Left colon (tissue), 2 donors: ENCODE measurements around the gene ECM2. TPM values are rescaled to one million over a fixed set of nuclear protein-coding genes. Genes with fewer than 3 reads are reported as not detected.
A peak's percentile ranks its signal among the peaks of the same experiment; 100 is the strongest.
"Not testable (repeated sequence)": the region's sequence is repeated elsewhere in the genome, so short reads cannot be mapped to it uniquely, and the experiment has no call there.

Experiments used
- ATAC-seq: fragments of 200-7000 bp; cut with Tn5 transposase; one replicate; pipeline ENCODE4 v1.9.1; 2020; ENCODE audit warnings: mild to moderate bottlenecking, moderate library complexity
- DNase-seq, 2 donors: peaks; one replicate each; pipeline ENCODE4 v3.0.0-alpha.2; 2020
- intact Hi-C, 2 donors: fragments of 100-400 bp; cut with DNase I in 1 of 2; cut with micrococcal nuclease in 1 of 2; formaldehyde crosslinking; loops; one replicate each; pipeline versions ENCODE4 v1.11.2 to v1.14.0; 2022; cut with DNase I, micrococcal nuclease
- long read RNA-seq: library from polyadenylated mRNA; unstranded; transcript quantifications from one replicate; pipeline ENCODE4 v2.0.0, GENCODE V29; 2021
- total RNA-seq, 2 donors: library from RNA; stranded (reverse); fragmentation: NEBNext Ultra II Directional; extraction: Animal tissue kit (Norgen Biotek cat#: 25700); gene quantifications; one replicate each; pipeline ENCODE4 v1.2.1, GENCODE V29; 2021
- donor health status: DM: no; HTN: no; CAD: no.
- donor health status: DM: yes; HTN: yes; CAD: no.

ECM2 gene
- total RNA-seq: 1 to 10 TPM; 1.1 to 2.9 TPM
- long read RNA-seq, partial matches to known transcripts: 0 of 1 reads
- long read RNA-seq, other reads (novel, unspliced or antisense): 0 of 1 reads

- ATAC-seq (no peak), DNase-seq (no peak)
- intact Hi-C loops: no loop called here
These were observed at the start of gene ECM2 for GRCh38 chr9:92535940-92536850. TSS of gene ECM2 (minus strand) at chr9:92535990. CDS start at chr9:92522866, 13,124 bp downstream.

GRCh38 chr9:92576175-92576574 lies 40.4 kb upstream of the ECM2 start:
- ATAC-seq (no peak), DNase-seq (no peak)
- intact Hi-C loops: no loop called here

GRCh38 chr9:92573612-92574011 lies 37.8 kb upstream of the ECM2 start:
- ATAC-seq, DNase-seq, intact Hi-C loops: not testable (repeated sequence)

DNA sequence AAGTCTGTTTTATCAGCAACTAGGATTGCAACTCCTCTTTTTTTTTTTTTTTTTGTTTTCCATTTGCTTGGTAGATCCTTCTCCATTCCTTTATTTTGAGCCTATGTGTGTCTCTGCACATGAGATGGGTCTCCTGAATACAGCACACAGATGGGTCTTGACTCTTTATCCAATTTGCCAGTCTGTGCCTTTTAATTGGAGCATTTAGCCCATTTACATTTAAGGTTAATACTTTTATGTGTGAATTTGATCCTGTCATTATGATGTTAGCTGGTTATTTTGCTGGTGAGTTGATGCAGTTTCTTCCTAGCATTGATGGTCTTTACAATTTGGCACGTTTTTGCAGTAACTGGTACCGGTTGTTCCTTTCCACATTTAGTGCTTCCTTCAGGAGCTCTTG lies 36.1 kb upstream of the ECM2 start:
- DNase-seq, ATAC-seq, intact Hi-C loops: not testable (repeated sequence)

DNA sequence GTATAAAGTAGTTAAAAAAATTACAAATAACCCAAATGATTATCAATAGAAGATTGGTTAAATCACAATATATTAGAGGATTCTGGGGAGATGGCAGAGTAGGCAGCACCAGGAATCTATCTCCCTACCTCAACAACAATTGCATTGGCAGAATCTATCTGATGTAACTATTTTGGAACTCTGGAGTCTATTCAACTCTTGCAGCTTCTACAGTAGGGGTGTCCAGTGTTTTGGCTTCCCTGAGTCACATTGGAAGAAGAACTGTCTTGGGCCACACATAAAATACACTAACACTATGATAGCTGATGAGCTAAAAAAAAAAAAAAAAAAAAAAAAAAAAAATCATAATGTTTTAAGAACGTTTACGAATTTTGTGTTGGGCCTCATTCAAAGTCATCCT lies 29.2 kb upstream of the ECM2 start:
- ATAC-seq (no peak), DNase-seq (no peak)
- intact Hi-C loops: no loop called here

GRCh38 chr9:92564504-92564903 lies 28.7 kb upstream of the ECM2 start:
- ATAC-seq (peak; percentile 30), DNase-seq (no peak)
- intact Hi-C loops: no loop called here

- ATAC-seq (no peak), DNase-seq (no peak)
- intact Hi-C loops: no loop called here
These were observed 27.6 kb upstream of the ECM2 start for GRCh38 chr9:92563116-92564100.

- peak; percentile 30 to 44 for DNase-seq
- ATAC-seq: peak; percentile 89
- intact Hi-C loops: no loop called here
These were observed 26.7 kb upstream of the ECM2 start for GRCh38 chr9:92562461-92562967.

DNA sequence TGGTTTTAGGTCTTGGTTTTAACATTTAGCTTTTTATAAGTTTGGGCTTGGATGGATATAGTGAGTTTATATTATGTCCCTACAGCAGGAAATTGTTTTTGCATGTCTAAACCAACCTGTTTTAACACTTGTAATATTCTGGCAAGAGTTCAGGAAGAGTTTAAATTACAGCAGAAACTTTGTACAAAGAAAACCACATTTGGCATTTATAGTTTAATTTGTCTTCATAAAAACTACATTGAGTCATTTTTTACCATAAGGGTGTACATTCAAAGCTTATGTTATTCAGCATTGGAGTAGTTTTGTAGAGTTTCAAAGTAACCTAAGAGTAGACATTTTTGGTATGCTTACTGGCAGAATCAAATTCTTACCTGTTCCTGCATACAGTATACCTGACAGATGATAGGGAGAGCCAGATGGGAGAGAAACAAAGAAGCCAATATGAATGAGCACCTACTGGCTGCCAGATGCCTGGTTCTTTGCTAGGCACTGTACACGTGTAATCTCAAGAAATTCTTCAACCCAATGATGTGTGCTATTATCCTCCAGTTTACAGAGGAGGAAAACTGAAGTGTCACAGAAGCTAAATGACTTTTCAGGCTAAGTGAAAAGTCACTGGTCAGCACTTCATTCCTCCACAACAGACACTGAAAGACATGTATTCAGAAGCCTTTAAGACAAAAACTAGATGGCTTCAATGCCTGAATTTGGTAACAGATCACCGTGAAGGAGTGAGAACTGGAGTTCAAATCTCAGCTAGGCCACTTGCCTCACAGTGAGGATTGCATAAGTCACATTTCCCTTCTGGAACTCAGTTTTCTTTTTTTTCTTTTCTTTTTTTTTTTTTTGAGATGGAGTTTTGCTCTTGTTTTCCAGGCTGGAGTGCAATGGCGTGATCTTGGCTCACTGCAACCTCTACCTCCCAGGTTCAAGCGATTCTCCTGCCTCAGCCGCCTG lies 25.9 kb upstream of the ECM2 start:
- DNase-seq: no peak
- intact Hi-C loops: no loop called here
- ATAC-seq: peak; percentile 50

GRCh38 chr9:92558612-92559374 lies 23.0 kb upstream of the ECM2 start:
- peak; percentile 47 for ATAC-seq
- DNase-seq: peak; percentile 28 to 64
- intact Hi-C loops: no loop called here

- intact Hi-C loops: no loop called here
- DNase-seq (no peak), ATAC-seq (no peak)
These were observed 15.0 kb upstream of the ECM2 start for GRCh38 chr9:92550765-92551164.

DNA sequence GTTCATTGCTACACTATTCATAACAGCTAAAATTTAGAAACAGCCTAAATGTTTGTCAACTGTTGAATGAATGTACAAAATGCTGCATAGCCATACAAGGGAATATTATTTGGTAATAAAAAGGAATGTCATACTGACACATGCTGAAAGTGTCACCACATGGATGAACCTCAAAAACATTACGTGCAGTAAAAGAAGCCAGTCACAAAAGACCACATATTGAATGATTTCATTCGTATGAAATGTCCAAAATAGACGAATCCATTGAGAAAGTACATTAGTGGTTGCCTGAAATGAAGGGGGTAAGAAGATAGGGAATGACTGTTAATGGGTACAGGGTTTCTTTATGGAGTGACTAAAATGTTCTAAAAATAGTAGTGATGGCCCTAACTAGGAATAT lies 11.6 kb upstream of the ECM2 start:
- DNase-seq: no peak
- ATAC-seq: no peak
- intact Hi-C loops: no loop called here

GRCh38 chr9:92545002-92545510 lies 9.3 kb upstream of the ECM2 start:
- no peak for ATAC-seq
- intact Hi-C loops: no loop called here
- DNase-seq: no peak

GRCh38 chr9:92543972-92544371 lies 8.2 kb upstream of the ECM2 start:
- intact Hi-C loops: no loop called here
- ATAC-seq (peak; percentile 68), DNase-seq (no peak)

GRCh38 chr9:92538541-92538940 lies 2.8 kb upstream of the ECM2 start:
- intact Hi-C loops: no loop called here
- DNase-seq (no peak), ATAC-seq (no peak)

- DNase-seq: no peak
- intact Hi-C loops: no loop called here
- ATAC-seq: no peak
These were observed 1.1 kb downstream of the ECM2 start for GRCh38 chr9:92534674-92535073.

GRCh38 chr9:92534204-92534603 lies 1.6 kb downstream of the ECM2 start:
- ATAC-seq: no peak
- intact Hi-C loops: no loop called here
- DNase-seq: no peak
